DOHH2 (cell line): Measurements from ENCODE around the gene NDUFB11.

Source experiments
- H3F3A ChIP-seq: fragments of 200-600 bp; sonication (generic), shearing (Covaris generic); 2 replicates; pipeline ENCODE4 v1.6.0; 2016; ENCODE audit warnings: antibody characterized with exemption, mild to moderate bottlenecking; ENCODE audit not compliant: control insufficient read depth, insufficient read depth
- H3K27ac ChIP-seq: fragments of 200-600 bp; sonication (generic); 2 replicates; pipeline ENCODE4 v1.5.1; 2014; ENCODE audit warnings: low read depth, mild to moderate bottlenecking, low read length, moderate library complexity
- H3K27me3 ChIP-seq: fragments of 200-600 bp; sonication (generic); 2 replicates; pipeline ENCODE4 v1.6.1; 2014; ENCODE audit warnings: mild to moderate bottlenecking, low read length, mixed read lengths; ENCODE audit not compliant: control insufficient read depth
- H3K36me3 ChIP-seq: fragments of 200-600 bp; sonication (generic); 2 replicates; pipeline ENCODE4 v1.6.1; 2014; ENCODE audit warnings: mild to moderate bottlenecking, low read length, moderate library complexity, mixed read lengths; ENCODE audit not compliant: control insufficient read depth
- H3K4me1 ChIP-seq: fragments of 200-600 bp; sonication (generic); 2 replicates; pipeline ENCODE4 v1.6.1; 2014; ENCODE audit warnings: mild to moderate bottlenecking, low read length, mixed read lengths; ENCODE audit not compliant: control insufficient read depth
- H3K4me2 ChIP-seq: fragments of 200-600 bp; sonication (generic); 2 replicates; pipeline ENCODE4 v1.6.0; 2014; ENCODE audit warnings: mild to moderate bottlenecking, low read length, moderate library complexity
- H3K4me3 ChIP-seq: fragments of 200-600 bp; sonication (generic); 2 replicates; pipeline ENCODE4 v1.5.1; 2014; ENCODE audit warnings: mild to moderate bottlenecking, low read length, mixed read lengths
- H3K79me2 ChIP-seq: fragments of 200-600 bp; sonication (generic); 2 replicates; pipeline ENCODE4 v1.6.1; 2014; ENCODE audit warnings: mild to moderate bottlenecking, low read length, mixed read lengths; ENCODE audit not compliant: control insufficient read depth
- H3K9me2 ChIP-seq: fragments of 200-600 bp; sonication (generic); replicated peaks from 2 replicates; pipeline ENCODE4 v1.6.1; 2014; ENCODE audit warnings: mild to moderate bottlenecking, low read length, mixed read lengths; ENCODE audit not compliant: control insufficient read depth
- H3K9me3 ChIP-seq: fragments of 200-600 bp; sonication (generic); 2 replicates; pipeline ENCODE4 v1.6.1; 2014; ENCODE audit warnings: antibody characterized with exemption, low read length, mixed read lengths; ENCODE audit not compliant: control insufficient read depth, insufficient read depth
- H4K20me1 ChIP-seq: fragments of 200-600 bp; sonication (generic); 2 replicates; pipeline ENCODE4 v1.6.0; 2014; ENCODE audit warnings: low read depth, mild to moderate bottlenecking, antibody characterized with exemption, low read length, moderate library complexity; ENCODE audit not compliant: control insufficient read depth, insufficient read depth
- CTCF ChIP-seq: fragments of 200-600 bp; sonication (generic); IDR thresholded peaks from one replicate; pipeline ENCODE4 v1.5.1; 2014; ENCODE audit warnings: antibody characterized with exemption, mild to moderate bottlenecking, low read depth, low read length; ENCODE audit not compliant: poor library complexity, severe bottlenecking
- EZH2phosphoT487 ChIP-seq: fragments of 200-600 bp; sonication (generic); IDR thresholded peaks from 2 replicates; pipeline ENCODE4 v1.6.1; 2017; ENCODE audit warnings: borderline replicate concordance, mild to moderate bottlenecking, antibody characterized with exemption, low read length, moderate library complexity, mixed read lengths

NDUFB11 gene

GRCh38 chrX:47177079-47177478, 32.6 kb upstream of the NDUFB11 start:
- Histone ChIP-seq H3K36me3 (peaks cover 45% of the 10 kb centered on the region), H3K4me1 (no peaks in the 10 kb centered on the region), H3K4me2 (no peak overlapping the region), H3K9me3 (no peaks in the 10 kb centered on the region), H3K27me3 (no peaks in the 10 kb centered on the region), H3K9me2 (no peaks in the 10 kb centered on the region), H3K79me2 (no peaks in the 10 kb centered on the region), H3K27ac (no peak overlapping the region), H3F3A (no peaks in the 10 kb centered on the region), H3K4me3 (no peak overlapping the region), H4K20me1 (no peaks in the 10 kb centered on the region)
- TF ChIP-seq EZH2phosphoT487 (no peak), CTCF (no peak)

- no peak overlapping the region for H3K4me2 ChIP-seq
- peaks cover 42% of the 10 kb centered on the region for H3K36me3 ChIP-seq
- no peaks in the 10 kb centered on the region for H3K4me1 ChIP-seq
- no peaks in the 10 kb centered on the region for H3F3A ChIP-seq
- no peak overlapping the region for H3K27ac ChIP-seq
- H3K9me3 ChIP-seq: no peaks in the 10 kb centered on the region
- no peak overlapping the region for H3K4me3 ChIP-seq
- H3K27me3 ChIP-seq: no peaks in the 10 kb centered on the region
- no peaks in the 10 kb centered on the region for H3K79me2 ChIP-seq
- no peak for TF ChIP-seq EZH2phosphoT487
- TF ChIP-seq CTCF: no peak
- no peaks in the 10 kb centered on the region for H4K20me1 ChIP-seq
- no peaks in the 10 kb centered on the region for H3K9me2 ChIP-seq
Observed at GRCh38 chrX:47176101-47176740, 31.7 kb upstream of the NDUFB11 start.

- no peaks in the 10 kb centered on the region for H3K4me1 ChIP-seq
- peaks cover 42% of the 10 kb centered on the region for H3K36me3 ChIP-seq
- H3K9me2 ChIP-seq: no peaks in the 10 kb centered on the region
- H3F3A ChIP-seq: no peaks in the 10 kb centered on the region
- no peak overlapping the region for H3K27ac ChIP-seq
- no peaks in the 10 kb centered on the region for H3K27me3 ChIP-seq
- no peaks in the 10 kb centered on the region for H3K79me2 ChIP-seq
- H3K4me2 ChIP-seq: no peak overlapping the region
- H3K9me3 ChIP-seq: no peaks in the 10 kb centered on the region
- H4K20me1 ChIP-seq: no peaks in the 10 kb centered on the region
- no peak overlapping the region for H3K4me3 ChIP-seq
- TF ChIP-seq EZH2phosphoT487: no peak
- no peak for TF ChIP-seq CTCF
Observed at GRCh38 chrX:47175588-47175980, 31.1 kb upstream of the NDUFB11 start.
